ENCODE measurements around the gene CCL26.

Gene CCL26

GRCh38 chr7:75807452-75807851 lies 35.4 kb upstream of the CCL26 start:
- no peak for DNase-seq (ENCODE audit: low read depth)
- no peak for TF ChIP-seq CTCF (conservative IDR thresholded peaks at IDR 0.05; ENCODE audit: control insufficient read depth, insufficient read depth, low read depth, low read length)
- H3K4me3 ChIP-seq (ENCODE audit: control insufficient read depth, low read depth, low read length): no peak overlapping the region

GRCh38 chr7:75806560-75807307 lies 34.7 kb upstream of the CCL26 start:
- H3K4me3 ChIP-seq (ENCODE audit: control insufficient read depth, low read depth, low read length): no peak overlapping the region
- no peak for TF ChIP-seq CTCF (conservative IDR thresholded peaks at IDR 0.05; ENCODE audit: control insufficient read depth, insufficient read depth, low read depth, low read length)
- no peak for DNase-seq (ENCODE audit: low read depth)

GRCh38 chr7:75804705-75805104 lies 32.7 kb upstream of the CCL26 start:
- H3K4me3 ChIP-seq (ENCODE audit: control insufficient read depth, low read depth, low read length): no peak overlapping the region
- no peak for DNase-seq (ENCODE audit: low read depth)
- no peak for TF ChIP-seq CTCF (conservative IDR thresholded peaks at IDR 0.05; ENCODE audit: control insufficient read depth, insufficient read depth, low read depth, low read length)

- H3K4me3 ChIP-seq (ENCODE audit: control insufficient read depth, low read depth, low read length): no peak overlapping the region
- no peak for TF ChIP-seq CTCF (conservative IDR thresholded peaks at IDR 0.05; ENCODE audit: control insufficient read depth, insufficient read depth, low read depth, low read length)
- no peak for DNase-seq (ENCODE audit: low read depth)
These were observed 32.0 kb upstream of the CCL26 start for GRCh38 chr7:75804004-75804403.

- TF ChIP-seq CTCF (conservative IDR thresholded peaks at IDR 0.05; ENCODE audit: control insufficient read depth, insufficient read depth, low read depth, low read length): no peak
- DNase-seq (ENCODE audit: low read depth): no peak
- H3K4me3 ChIP-seq (ENCODE audit: control insufficient read depth, low read depth, low read length): no peak overlapping the region
These were observed 30.5 kb upstream of the CCL26 start for GRCh38 chr7:75802552-75802821.

- no peak for DNase-seq (ENCODE audit: low read depth)
- TF ChIP-seq CTCF (conservative IDR thresholded peaks at IDR 0.05; ENCODE audit: control insufficient read depth, insufficient read depth, low read depth, low read length): no peak
- no peak overlapping the region for H3K4me3 ChIP-seq (ENCODE audit: control insufficient read depth, low read depth, low read length)
These were observed 26.8 kb upstream of the CCL26 start for GRCh38 chr7:75798770-75799169.

- no peak for DNase-seq (ENCODE audit: low read depth)
- no peak overlapping the region for H3K4me3 ChIP-seq (ENCODE audit: control insufficient read depth, low read depth, low read length)
- no peak for TF ChIP-seq CTCF (conservative IDR thresholded peaks at IDR 0.05; ENCODE audit: control insufficient read depth, insufficient read depth, low read depth, low read length)
These were observed 24.4 kb upstream of the CCL26 start for GRCh38 chr7:75796420-75796819.
